Measurements from ENCODE around the gene RFTN2.

Gene RFTN2

DNA sequence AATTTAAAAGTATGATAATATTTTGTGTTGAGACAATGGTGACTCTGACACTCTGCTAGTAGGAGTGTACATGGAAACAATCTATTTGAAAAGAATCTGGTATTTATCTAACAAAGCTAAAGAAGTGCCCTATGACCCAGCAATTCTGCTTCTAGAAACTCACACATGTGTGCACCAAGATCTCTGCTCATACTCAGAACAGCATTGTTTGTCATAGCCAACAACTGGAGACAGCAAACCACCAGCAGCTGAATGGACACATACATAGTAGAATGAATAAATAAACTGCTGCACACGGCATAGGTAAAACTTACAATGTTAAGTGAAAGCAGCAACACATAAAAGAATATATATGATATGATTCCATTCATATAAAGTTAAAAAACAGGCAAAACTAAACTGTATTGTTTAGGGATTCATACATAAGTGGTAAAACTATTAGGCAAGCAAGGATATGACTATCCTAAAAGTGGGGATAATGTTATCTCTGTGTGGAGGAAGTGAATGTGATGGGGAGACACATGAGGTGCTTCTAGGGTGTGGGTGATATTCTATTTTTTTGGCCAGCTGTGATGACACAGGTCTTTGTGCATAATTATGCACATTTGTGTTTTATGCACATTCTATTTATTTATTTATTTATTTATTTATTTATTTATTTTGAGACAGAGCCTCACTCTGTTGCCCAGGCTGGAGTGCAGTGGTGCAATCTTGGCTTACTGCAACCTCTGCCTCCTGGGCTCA lies 71.1 kb downstream of the RFTN2 start:
- TF ChIP-seq POLR2AphosphoS5 (IDR thresholded peaks at IDR 0.05; ENCODE audit: low read depth): no peak
- no peak for TF ChIP-seq GABPA (IDR thresholded peaks at IDR 0.05; ENCODE audit: low read depth)
- TF ChIP-seq, protein P1, sequence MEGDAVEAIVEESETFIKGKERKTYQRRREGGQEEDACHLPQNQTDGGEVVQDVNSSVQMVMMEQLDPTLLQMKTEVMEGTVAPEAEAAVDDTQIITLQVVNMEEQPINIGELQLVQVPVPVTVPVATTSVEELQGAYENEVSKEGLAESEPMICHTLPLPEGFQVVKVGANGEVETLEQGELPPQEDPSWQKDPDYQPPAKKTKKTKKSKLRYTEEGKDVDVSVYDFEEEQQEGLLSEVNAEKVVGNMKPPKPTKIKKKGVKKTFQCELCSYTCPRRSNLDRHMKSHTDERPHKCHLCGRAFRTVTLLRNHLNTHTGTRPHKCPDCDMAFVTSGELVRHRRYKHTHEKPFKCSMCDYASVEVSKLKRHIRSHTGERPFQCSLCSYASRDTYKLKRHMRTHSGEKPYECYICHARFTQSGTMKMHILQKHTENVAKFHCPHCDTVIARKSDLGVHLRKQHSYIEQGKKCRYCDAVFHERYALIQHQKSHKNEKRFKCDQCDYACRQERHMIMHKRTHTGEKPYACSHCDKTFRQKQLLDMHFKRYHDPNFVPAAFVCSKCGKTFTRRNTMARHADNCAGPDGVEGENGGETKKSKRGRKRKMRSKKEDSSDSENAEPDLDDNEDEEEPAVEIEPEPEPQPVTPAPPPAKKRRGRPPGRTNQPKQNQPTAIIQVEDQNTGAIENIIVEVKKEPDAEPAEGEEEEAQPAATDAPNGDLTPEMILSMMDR (IDR thresholded peaks at IDR 0.05; ENCODE audit: insufficient read depth, low read length): no peak
- no peak for TF ChIP-seq REST (IDR thresholded peaks at IDR 0.05; ENCODE audit: insufficient replicate concordance, low read depth)
- no peak for TF ChIP-seq SPI1 (IDR thresholded peaks at IDR 0.05; ENCODE audit: borderline replicate concordance, low read depth)
- Histone ChIP-seq H3K4me3 (replicated peaks; ENCODE audit: insufficient read depth, low read length) (no peak overlapping the region), H3K27ac (replicated peaks) (no peak overlapping the region), H3K27me3 (ENCODE audit: insufficient read depth, poor library complexity, severe bottlenecking) (no peaks in the 10 kb centered on the region)
- no peak for DNase-seq (ENCODE audit: low read depth in 1 of 2, low spot score in 1 of 2)

DNA sequence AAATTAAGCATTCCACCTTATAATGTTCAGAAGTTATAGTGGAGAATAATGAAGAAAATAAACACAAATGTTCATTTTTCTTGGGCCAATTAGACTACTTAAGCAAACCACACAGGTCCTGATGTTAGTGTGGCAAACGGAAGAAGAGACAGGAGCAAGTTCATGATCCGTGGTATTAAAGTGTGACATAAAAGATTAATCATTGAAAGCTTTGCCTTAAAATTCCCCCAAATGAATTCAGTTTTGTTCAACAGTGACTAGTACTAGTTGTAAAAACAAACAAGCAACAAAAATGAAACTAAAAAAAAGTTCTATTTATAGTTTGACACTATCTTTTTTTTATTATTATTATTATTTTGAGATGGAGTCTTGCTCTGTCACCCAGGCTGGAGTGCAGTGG lies 73.7 kb downstream of the RFTN2 start:
- H3K27ac ChIP-seq (replicated peaks): no peak overlapping the region
- TF ChIP-seq SPI1 (IDR thresholded peaks at IDR 0.05; ENCODE audit: borderline replicate concordance, low read depth): no peak
- TF ChIP-seq GABPA (IDR thresholded peaks at IDR 0.05; ENCODE audit: low read depth): no peak
- no peak for TF ChIP-seq POLR2AphosphoS5 (IDR thresholded peaks at IDR 0.05; ENCODE audit: low read depth)
- TF ChIP-seq, protein P1 (IDR thresholded peaks at IDR 0.05; ENCODE audit: insufficient read depth, low read length): no peak
- TF ChIP-seq REST (IDR thresholded peaks at IDR 0.05; ENCODE audit: insufficient replicate concordance, low read depth): no peak
- no peak for DNase-seq (ENCODE audit: low read depth in 1 of 2, low spot score in 1 of 2)

GRCh38 chr2:197600306-197600705 lies 75.1 kb downstream of the RFTN2 start:
- Histone ChIP-seq H3K4me3 (replicated peaks; ENCODE audit: insufficient read depth, low read length) (no peak overlapping the region), H3K27me3 (ENCODE audit: insufficient read depth, poor library complexity, severe bottlenecking) (no peaks in the 10 kb centered on the region), H3K27ac (replicated peaks) (no peak overlapping the region)
- DNase-seq (ENCODE audit: low read depth in 1 of 2, low spot score in 1 of 2): no peak
- TF ChIP-seq, protein P1 (IDR thresholded peaks at IDR 0.05; ENCODE audit: insufficient read depth, low read length): no peak
- TF ChIP-seq GABPA (IDR thresholded peaks at IDR 0.05; ENCODE audit: low read depth) (no peak), POLR2AphosphoS5 (IDR thresholded peaks at IDR 0.05; ENCODE audit: low read depth) (no peak), REST (IDR thresholded peaks at IDR 0.05; ENCODE audit: insufficient replicate concordance, low read depth) (no peak), SPI1 (IDR thresholded peaks at IDR 0.05; ENCODE audit: borderline replicate concordance, low read depth) (no peak)

More for the DNA sequence above, 73.7 kb downstream of the RFTN2 start:
- Histone ChIP-seq H3K4me3 (replicated peaks; ENCODE audit: insufficient read depth, low read length) (no peak overlapping the region), H3K27me3 (ENCODE audit: insufficient read depth, poor library complexity, severe bottlenecking) (no peaks in the 10 kb centered on the region)
